Nephron (organoid): ENCODE measurements around the gene VWC2L.

Experiments used
- H3K27ac Mint-ChIP-seq, 3 experiments: 2 replicates each; pipeline ENCODE4 v1.8.0; 2020; ENCODE audit warnings: mixed read lengths in 3 of 3, mild to moderate bottlenecking in 2 of 3, moderate library complexity in 1 of 3
- H3K27me3 Mint-ChIP-seq: 2 replicates; pipeline ENCODE4 v1.8.0; 2021; ENCODE audit warnings: low read depth, mild to moderate bottlenecking, moderate library complexity, mixed read lengths
- H3K36me3 Mint-ChIP-seq: 2 replicates; pipeline ENCODE4 v1.8.0; 2020; ENCODE audit warnings: low read depth, mixed read lengths
- H3K4me1 Mint-ChIP-seq: 2 replicates; pipeline ENCODE4 v1.8.0; 2020; ENCODE audit warnings: mixed read lengths
- H3K4me3 Mint-ChIP-seq, 3 experiments: 2 replicates each; pipeline ENCODE4 v1.8.0; 2020; ENCODE audit warnings: mild to moderate bottlenecking in 3 of 3, mixed read lengths in 3 of 3, moderate library complexity in 2 of 3
- H3K9me3 Mint-ChIP-seq: 2 replicates; pipeline ENCODE4 v1.8.0; 2020; ENCODE audit warnings: mixed read lengths
- CTCF ChIP-seq, 3 experiments: fragments of 200-600 bp; sonication (generic); IDR thresholded peaks; one replicate each; pipeline ENCODE4 v1.5.0; 2021; ENCODE audit warnings: antibody characterized with exemption in 3 of 3; ENCODE audit not compliant: unreplicated experiment in 3 of 3

The VWC2L gene

GRCh38 chr2:214574084-214574781 lies 163.4 kb downstream of the VWC2L start:
- H3K36me3 Mint-ChIP-seq = no peaks in the 10 kb centered on the region
- H3K27ac Mint-ChIP-seq = peak overlapping the region in 2 of 3 experiments; percentile 8 to 72
- H3K9me3 Mint-ChIP-seq = no peaks in the 10 kb centered on the region
- peaks cover 11% of the 10 kb centered on the region for H3K4me1 Mint-ChIP-seq
- no peak for TF ChIP-seq CTCF (IDR thresholded peaks at IDR 0.05; ENCODE audit: unreplicated experiment in 3 of 3)
- H3K4me3 Mint-ChIP-seq = no peak overlapping the region
- H3K27me3 Mint-ChIP-seq = no peaks in the 10 kb centered on the region

GRCh38 chr2:214575030-214575429 lies 164.2 kb downstream of the VWC2L start:
- peaks cover 5% of the 10 kb centered on the region for H3K4me1 Mint-ChIP-seq
- H3K9me3 Mint-ChIP-seq = no peaks in the 10 kb centered on the region
- no peaks in the 10 kb centered on the region for H3K36me3 Mint-ChIP-seq
- no peak for TF ChIP-seq CTCF (IDR thresholded peaks at IDR 0.05; ENCODE audit: unreplicated experiment in 3 of 3)
- no peaks in the 10 kb centered on the region for H3K27me3 Mint-ChIP-seq
- peak overlapping the region in 1 of 3 experiments; percentile 50 for H3K27ac Mint-ChIP-seq
- no peak overlapping the region for H3K4me3 Mint-ChIP-seq

- Mint-ChIP-seq H3K27me3 (no peaks in the 10 kb centered on the region), H3K27ac (peak overlapping the region in 1 of 3 experiments; percentile 50), H3K9me3 (no peaks in the 10 kb centered on the region), H3K36me3 (no peaks in the 10 kb centered on the region), H3K4me3 (no peak overlapping the region), H3K4me1 (peaks cover 5% of the 10 kb centered on the region)
- TF ChIP-seq CTCF (IDR thresholded peaks at IDR 0.05; ENCODE audit: unreplicated experiment in 3 of 3) = no peak
Observed at GRCh38 chr2:214575465-214575864, 164.6 kb downstream of the VWC2L start.

GRCh38 chr2:214577769-214578168 lies 166.9 kb downstream of the VWC2L start:
- H3K27ac Mint-ChIP-seq = peak overlapping the region in 1 of 3 experiments; percentile 54
- H3K27me3 Mint-ChIP-seq = no peaks in the 10 kb centered on the region
- H3K9me3 Mint-ChIP-seq = no peaks in the 10 kb centered on the region
- no peak for TF ChIP-seq CTCF (IDR thresholded peaks at IDR 0.05; ENCODE audit: unreplicated experiment in 3 of 3)
- no peak overlapping the region for H3K4me3 Mint-ChIP-seq
- peaks cover 5% of the 10 kb centered on the region for H3K4me1 Mint-ChIP-seq
- no peaks in the 10 kb centered on the region for H3K36me3 Mint-ChIP-seq

- TF ChIP-seq CTCF (IDR thresholded peaks at IDR 0.05; ENCODE audit: unreplicated experiment in 3 of 3) = no peak
- Mint-ChIP-seq H3K27me3 (no peaks in the 10 kb centered on the region), H3K36me3 (no peaks in the 10 kb centered on the region), H3K4me1 (peaks cover 5% of the 10 kb centered on the region), H3K27ac (peak overlapping the region in 1 of 3 experiments; percentile 54), H3K9me3 (no peaks in the 10 kb centered on the region), H3K4me3 (no peak overlapping the region)
Observed at GRCh38 chr2:214578442-214578841, 167.6 kb downstream of the VWC2L start.

- TF ChIP-seq CTCF (IDR thresholded peaks at IDR 0.05; ENCODE audit: unreplicated experiment in 3 of 3) = no peak
- no peaks in the 10 kb centered on the region for H3K36me3 Mint-ChIP-seq
- H3K9me3 Mint-ChIP-seq = no peaks in the 10 kb centered on the region
- peaks cover 5% of the 10 kb centered on the region for H3K4me1 Mint-ChIP-seq
- no peak overlapping the region for H3K27ac Mint-ChIP-seq
- H3K27me3 Mint-ChIP-seq = no peaks in the 10 kb centered on the region
- no peak overlapping the region for H3K4me3 Mint-ChIP-seq
Observed at GRCh38 chr2:214579035-214579434, 168.2 kb downstream of the VWC2L start.
